Fibroblast of lung (primary cell): ENCODE results near the gene SERPINA9. TPM values are rescaled to one million over a fixed set of nuclear protein-coding genes. Genes with fewer than 3 reads are reported as not detected.

Experiments used
- DNase-seq, 2 donors: peaks; one replicate each; pipeline versions ENCODE4 v3.0.0 to v3.0.0-alpha.2; 2010; ENCODE audit warnings: low read depth in 2 of 2
- H2AFZ ChIP-seq: 2 replicates; pipeline ENCODE4 v1.5.1; 2012; ENCODE audit warnings: low read length, control low read depth, inconsistent platforms
- H3K27ac ChIP-seq: 2 replicates; pipeline ENCODE4 v1.5.1; 2011; ENCODE audit warnings: low read length, control low read depth; ENCODE audit not compliant: insufficient read depth
- H3K27me3 ChIP-seq: 2 replicates; pipeline ENCODE4 v1.5.1; 2011; ENCODE audit warnings: mild to moderate bottlenecking, low read length; ENCODE audit not compliant: control insufficient read depth, insufficient read depth
- H3K36me3 ChIP-seq: 2 replicates; pipeline ENCODE4 v1.5.1; 2011; ENCODE audit warnings: low read length; ENCODE audit not compliant: control insufficient read depth, insufficient read depth
- H3K4me1 ChIP-seq: 2 replicates; pipeline ENCODE4 v1.5.1; 2011; ENCODE audit warnings: low read length; ENCODE audit not compliant: control insufficient read depth, insufficient read depth; ENCODE audit errors: extremely low read depth
- H3K4me2 ChIP-seq: 2 replicates; pipeline ENCODE4 v1.5.1; 2011; ENCODE audit warnings: low read length, control low read depth; ENCODE audit not compliant: insufficient read depth; ENCODE audit errors: extremely low read depth
- H3K4me3 ChIP-seq, 4 experiments: fragments of 200-600 bp in 1 of 4; sonication (generic) in 1 of 4; replicated peaks in 1 of 4; 2 replicates each; pipeline ENCODE4 v1.5.1; 2011 to 2016; ENCODE audit warnings: low read length in 4 of 4, low read depth in 3 of 4, mild to moderate bottlenecking in 3 of 4, control low read depth in 2 of 4, inconsistent platforms in 1 of 4, mixed read lengths in 1 of 4; ENCODE audit not compliant: insufficient read depth in 1 of 4; ENCODE audit errors: control extremely low read depth in 1 of 4
- H3K79me2 ChIP-seq: 2 replicates; pipeline ENCODE4 v1.5.1; 2012; ENCODE audit warnings: mild to moderate bottlenecking, low read length, inconsistent platforms; ENCODE audit not compliant: control insufficient read depth, insufficient read depth
- H3K9ac ChIP-seq: 2 replicates; pipeline ENCODE4 v1.5.1; 2011; ENCODE audit warnings: mild to moderate bottlenecking, low read length, control low read depth; ENCODE audit not compliant: insufficient read depth
- H3K9me3 ChIP-seq: 2 replicates; pipeline ENCODE4 v1.5.1; 2012; ENCODE audit warnings: low read depth, low read length; ENCODE audit not compliant: control insufficient read depth, insufficient read depth
- H4K20me1 ChIP-seq: 2 replicates; pipeline ENCODE4 v1.5.1; 2011; ENCODE audit warnings: low read length; ENCODE audit not compliant: control insufficient read depth, insufficient read depth; ENCODE audit errors: extremely low read depth
- CTCF ChIP-seq, 2 donors: IDR thresholded peaks in 1 of 2; conservative IDR thresholded peaks in 1 of 2; 1 replicate in 1 of 2; 2 replicates in 1 of 2; pipeline ENCODE4 v1.5.1; 2011 to 2012; ENCODE audit warnings: low read length in 2 of 2, control low read depth in 1 of 2, inconsistent platforms in 1 of 2, low read depth in 1 of 2, mild to moderate bottlenecking in 1 of 2
- EZH2 ChIP-seq: IDR thresholded peaks from 2 replicates; pipeline ENCODE4 v1.5.1; 2012; ENCODE audit warnings: low read length, control low read depth, mild to moderate bottlenecking; ENCODE audit errors: missing control alignments
- polyA plus RNA-seq, 2 donors: library from polyadenylated mRNA; depleted of rRNA in 1 of 2; stranded (reverse) in 1 of 2; unstranded in 1 of 2; fragments of >200 nt; gene quantifications; 2 replicates each; pipeline ENCODE4 v1.2.1, GENCODE V29; 2011 to 2012; ENCODE audit warnings: missing spikeins in 1 of 2
- total RNA-seq: library from RNA; depleted of rRNA; stranded (reverse); fragments of >200 nt; gene quantifications from 2 replicates; pipeline ENCODE4 v1.2.1, GENCODE V29; 2014

SERPINA9 gene
- total and polyA plus RNA-seq, 2 donors (not counting 1 experiment from before 2014, with no cell fraction given) = not detected

- Histone ChIP-seq H3K9ac (no peak overlapping the region), H3K9me3 (no peaks in the 10 kb centered on the region), H4K20me1 (no peaks in the 10 kb centered on the region), H3K36me3 (no peaks in the 10 kb centered on the region), H3K27me3 (no peaks in the 10 kb centered on the region), H3K27ac (no peak overlapping the region), H3K4me1 (no peaks in the 10 kb centered on the region), H2AFZ (no peak overlapping the region), H3K79me2 (no peaks in the 10 kb centered on the region), H3K4me3 (no peak overlapping the region), H3K4me2 (no peak overlapping the region)
- no peak for TF ChIP-seq CTCF (conservative IDR thresholded peaks at IDR 0.05 in 1 of 2, IDR thresholded peaks at IDR 0.05 in 1 of 2; ENCODE audit: low read depth in 1 of 2, low read length in 2 of 2)
- no peak for TF ChIP-seq EZH2
- no peak for DNase-seq
Observed at GRCh38 chr14:94500264-94500663, 24.3 kb upstream of the SERPINA9 start.

GRCh38 chr14:94499673-94500072, 23.7 kb upstream of the SERPINA9 start:
- TF ChIP-seq EZH2 (no peak), CTCF (conservative IDR thresholded peaks at IDR 0.05 in 1 of 2, IDR thresholded peaks at IDR 0.05 in 1 of 2; ENCODE audit: low read depth in 1 of 2, low read length in 2 of 2) (no peak)
- Histone ChIP-seq H3K36me3 (no peaks in the 10 kb centered on the region), H3K79me2 (no peaks in the 10 kb centered on the region)

GRCh38 chr14:94498215-94498614, 22.2 kb upstream of the SERPINA9 start:
- no peak for TF ChIP-seq CTCF (conservative IDR thresholded peaks at IDR 0.05 in 1 of 2, IDR thresholded peaks at IDR 0.05 in 1 of 2; ENCODE audit: low read depth in 1 of 2, low read length in 2 of 2)
- H3K9ac ChIP-seq = no peak overlapping the region
- H3K27ac ChIP-seq = no peak overlapping the region
- no peaks in the 10 kb centered on the region for H3K9me3 ChIP-seq
- no peaks in the 10 kb centered on the region for H3K27me3 ChIP-seq
- no peak for DNase-seq
- no peaks in the 10 kb centered on the region for H3K36me3 ChIP-seq
- H4K20me1 ChIP-seq = no peaks in the 10 kb centered on the region
- no peaks in the 10 kb centered on the region for H3K79me2 ChIP-seq
- H3K4me2 ChIP-seq = no peak overlapping the region
- H2AFZ ChIP-seq = no peak overlapping the region
- H3K4me3 ChIP-seq = no peak overlapping the region
- H3K4me1 ChIP-seq = no peaks in the 10 kb centered on the region

More at GRCh38 chr14:94499673-94500072, 23.7 kb upstream of the SERPINA9 start:
- Histone ChIP-seq H4K20me1 (no peaks in the 10 kb centered on the region), H3K27me3 (no peaks in the 10 kb centered on the region), H3K4me1 (no peaks in the 10 kb centered on the region), H3K4me3 (no peak overlapping the region), H2AFZ (no peak overlapping the region), H3K27ac (no peak overlapping the region), H3K4me2 (no peak overlapping the region), H3K9ac (no peak overlapping the region), H3K9me3 (no peaks in the 10 kb centered on the region)
- DNase-seq = no peak
